AG20443 (cell line): ENCODE data around the gene NEAT1.
A peak's percentile ranks its signal among the peaks of the same experiment; 100 is the strongest.
"Not testable (repeated sequence)": the region's sequence is repeated elsewhere in the genome, so short reads cannot be mapped to it uniquely, and the experiment has no call there.

Experiments used
- DNase-seq: peaks from one replicate; pipeline ENCODE4 v3.0.0; 2012; ENCODE audit warnings: low spot score, mixed read lengths

NEAT1 gene

DNA sequence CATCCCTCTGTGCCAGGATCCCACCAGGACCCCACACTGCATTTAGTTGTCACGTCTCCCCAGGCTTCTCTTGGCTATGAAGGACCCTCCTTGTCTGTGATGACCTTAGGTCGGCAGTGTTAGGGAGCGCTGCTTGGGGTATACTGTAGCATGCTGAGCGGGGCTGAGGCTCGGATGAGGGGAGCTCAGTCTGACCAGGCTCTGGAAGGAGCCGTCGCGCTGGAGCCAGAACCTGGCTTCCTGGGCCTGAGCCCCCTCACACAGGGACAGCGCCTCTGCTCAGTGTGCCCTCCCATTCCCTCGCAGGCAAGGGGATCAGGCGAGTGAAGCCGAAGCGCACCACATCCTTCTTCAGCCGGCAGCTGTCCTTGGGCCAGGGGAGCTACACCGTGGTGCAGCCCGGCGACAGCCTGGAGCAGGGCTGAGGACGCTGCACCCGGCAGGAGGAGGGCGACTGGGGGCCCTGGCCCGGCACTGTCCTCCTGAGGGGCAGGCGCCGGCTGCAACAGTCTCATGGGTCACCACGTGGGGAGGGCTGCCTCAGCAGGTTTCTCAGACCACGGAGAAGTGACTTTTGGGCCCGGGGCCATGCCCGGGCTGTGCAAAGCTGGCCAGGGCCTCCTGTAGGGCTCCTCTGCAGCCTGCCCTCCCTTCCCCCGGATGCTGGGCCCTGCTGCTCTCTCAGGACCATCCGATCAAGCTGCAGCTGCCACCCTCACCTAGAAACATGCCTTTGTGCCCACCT, 11.5 kb upstream of the NEAT1 start:
- no peak for DNase-seq

GRCh38 chr11:65411681-65412070, 10.9 kb upstream of the NEAT1 start:
- DNase-seq, result no peak

GRCh38 chr11:65412271-65413076, 10.1 kb upstream of the NEAT1 start:
- DNase-seq, result no peak

GRCh38 chr11:65413077-65413664, 9.4 kb upstream of the NEAT1 start:
- DNase-seq, result not testable (repeated sequence)

DNA sequence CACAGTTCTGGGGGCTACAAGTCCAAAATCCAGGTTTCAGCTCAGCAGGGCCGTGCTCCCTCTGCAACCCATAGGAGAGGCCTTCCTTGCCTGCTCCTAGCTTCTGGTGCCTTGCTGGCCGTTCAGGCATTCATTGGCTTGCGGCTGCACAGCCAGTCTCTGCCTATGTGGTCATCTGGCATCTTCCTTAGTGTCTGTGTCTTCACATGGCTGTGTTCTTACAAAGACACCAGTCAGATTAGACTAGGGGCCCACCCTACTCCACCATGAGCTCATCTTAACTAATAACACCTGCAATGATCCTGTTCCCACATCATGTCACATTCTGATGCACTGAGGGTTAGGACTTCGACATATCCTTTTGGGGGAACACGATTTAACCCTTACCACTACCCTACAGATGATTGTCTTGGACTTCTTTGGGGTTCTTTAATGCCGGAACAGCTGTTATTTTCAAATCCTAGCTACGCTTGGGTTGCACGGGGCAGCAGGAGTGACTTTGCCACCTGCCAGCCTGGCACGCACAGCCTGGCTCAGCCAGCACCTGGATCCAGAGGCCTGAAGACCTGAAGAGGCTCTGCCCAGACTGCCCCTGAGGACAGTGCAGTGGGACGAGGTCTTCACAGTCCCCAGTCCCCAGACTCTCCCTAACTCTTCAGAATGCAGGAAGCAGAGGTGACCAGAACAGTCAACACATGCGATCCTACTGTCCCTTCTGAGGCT, 7.7 kb upstream of the NEAT1 start:
- DNase-seq, result peak; percentile 69

DNA sequence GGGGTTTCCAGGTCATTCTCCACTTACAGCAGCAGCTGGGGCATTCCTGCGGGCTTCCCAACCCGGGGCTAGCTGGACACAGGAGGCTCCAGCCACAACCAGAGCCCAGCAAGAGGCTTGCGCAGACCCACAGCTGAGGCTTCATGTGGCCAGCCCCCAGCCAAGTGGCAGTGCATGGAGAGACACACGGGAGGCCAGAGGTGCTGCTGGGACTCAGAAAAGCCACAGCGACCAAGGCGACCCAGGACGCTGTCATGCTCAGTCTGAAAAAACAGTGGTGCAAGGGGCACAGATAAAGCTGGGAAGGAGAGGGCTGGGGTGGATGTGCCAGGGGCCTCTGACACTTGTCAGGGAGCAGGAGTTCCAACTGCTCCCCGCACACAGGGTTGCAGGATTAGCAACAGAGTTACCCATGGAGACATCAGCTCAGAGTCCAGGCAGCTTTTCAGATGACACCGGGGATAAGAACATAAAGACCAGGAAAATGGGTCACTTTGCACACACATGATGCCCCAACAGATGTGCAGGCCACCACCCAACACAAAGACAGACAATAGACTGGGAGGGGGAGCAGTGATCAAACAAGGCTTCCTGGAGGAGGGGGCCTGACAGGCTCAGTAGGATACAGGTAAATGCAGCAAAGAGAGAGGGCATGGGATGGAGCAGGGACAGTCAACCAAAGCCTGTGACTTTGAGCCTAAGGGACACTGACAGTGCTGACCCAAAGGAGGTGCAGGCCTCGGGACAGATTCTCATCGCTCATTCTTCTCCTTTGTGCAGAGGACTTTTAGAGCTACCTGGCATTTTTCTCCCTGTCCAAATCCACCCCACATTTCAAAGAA, 6.9 kb upstream of the NEAT1 start:
- DNase-seq, result no peak

GRCh38 chr11:65416341-65416824, 6.2 kb upstream of the NEAT1 start:
- peak; percentile 90 for DNase-seq

DNA sequence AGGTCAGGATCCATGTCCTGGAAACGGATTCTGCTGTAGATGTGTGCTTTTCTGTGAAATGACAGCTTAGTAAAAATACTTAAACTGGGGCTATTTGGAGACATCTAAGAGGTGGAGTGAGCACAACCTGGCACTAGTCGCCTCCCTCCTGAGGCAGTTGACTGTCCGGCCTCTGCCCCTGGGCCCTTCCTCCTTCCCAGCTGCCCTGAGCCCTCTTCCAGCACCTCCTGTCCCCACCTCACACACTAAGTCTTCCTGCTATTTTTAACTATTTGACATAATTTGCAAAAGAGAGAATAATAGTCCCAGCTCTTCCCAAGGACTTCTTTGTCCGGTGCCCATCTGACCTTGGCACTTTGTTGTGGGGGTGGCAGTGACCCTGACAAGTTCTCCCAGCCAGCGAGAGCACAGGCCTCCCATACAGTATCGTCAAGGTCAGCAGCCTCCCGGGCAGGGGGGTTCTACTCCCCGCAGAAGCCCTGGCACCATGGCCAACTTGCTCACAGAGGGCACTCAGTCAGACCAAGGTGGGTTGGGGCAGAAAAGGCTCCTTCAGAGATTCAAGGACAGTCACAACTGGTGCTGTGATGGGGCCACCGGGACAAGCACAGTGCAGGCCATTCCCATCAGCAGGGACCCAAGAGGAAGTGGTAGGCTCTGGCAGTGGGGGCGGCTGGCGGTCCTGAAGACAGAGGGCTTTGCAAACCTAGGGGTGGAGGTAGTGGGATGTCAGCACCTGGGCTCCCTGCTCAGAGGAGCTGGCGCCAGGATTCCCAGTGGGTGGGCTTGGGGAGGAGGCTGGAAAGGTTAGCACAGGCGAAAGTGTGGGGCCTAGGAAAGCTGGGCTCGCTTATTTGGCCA, 5.5 kb upstream of the NEAT1 start:
- DNase-seq, result no peak

GRCh38 chr11:65417702-65418430, 4.7 kb upstream of the NEAT1 start:
- DNase-seq, result peak; percentile 70

- no peak for DNase-seq
Measured at GRCh38 chr11:65418431-65418680, 4.2 kb upstream of the NEAT1 start.

GRCh38 chr11:65418681-65419459, 3.7 kb upstream of the NEAT1 start:
- peak; percentile 84 for DNase-seq

GRCh38 chr11:65419460-65419771, 3.2 kb upstream of the NEAT1 start:
- no peak for DNase-seq

- peak; percentile 70 for DNase-seq
Measured at GRCh38 chr11:65419772-65420481, 2.7 kb upstream of the NEAT1 start.

DNA sequence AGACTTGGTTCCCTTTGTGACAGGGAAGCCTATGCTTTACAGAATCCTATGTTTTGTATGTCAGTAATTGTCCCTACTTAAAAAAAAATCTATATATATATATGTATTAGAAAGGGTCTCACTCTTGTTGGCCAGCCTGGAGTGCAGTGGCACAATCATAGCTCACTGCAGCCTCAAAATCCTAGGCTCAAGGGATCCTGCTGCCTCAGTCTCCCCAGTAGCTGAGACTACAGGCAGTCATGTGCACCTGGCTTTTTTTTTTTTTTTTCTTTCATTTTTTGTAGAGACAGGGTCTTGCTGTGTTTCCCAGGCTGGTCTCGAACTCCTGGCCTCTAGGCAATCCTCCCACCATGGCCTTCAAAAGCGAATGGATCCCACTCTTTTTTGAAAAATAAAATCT, 2.1 kb upstream of the NEAT1 start:
- DNase-seq, result no peak

DNA sequence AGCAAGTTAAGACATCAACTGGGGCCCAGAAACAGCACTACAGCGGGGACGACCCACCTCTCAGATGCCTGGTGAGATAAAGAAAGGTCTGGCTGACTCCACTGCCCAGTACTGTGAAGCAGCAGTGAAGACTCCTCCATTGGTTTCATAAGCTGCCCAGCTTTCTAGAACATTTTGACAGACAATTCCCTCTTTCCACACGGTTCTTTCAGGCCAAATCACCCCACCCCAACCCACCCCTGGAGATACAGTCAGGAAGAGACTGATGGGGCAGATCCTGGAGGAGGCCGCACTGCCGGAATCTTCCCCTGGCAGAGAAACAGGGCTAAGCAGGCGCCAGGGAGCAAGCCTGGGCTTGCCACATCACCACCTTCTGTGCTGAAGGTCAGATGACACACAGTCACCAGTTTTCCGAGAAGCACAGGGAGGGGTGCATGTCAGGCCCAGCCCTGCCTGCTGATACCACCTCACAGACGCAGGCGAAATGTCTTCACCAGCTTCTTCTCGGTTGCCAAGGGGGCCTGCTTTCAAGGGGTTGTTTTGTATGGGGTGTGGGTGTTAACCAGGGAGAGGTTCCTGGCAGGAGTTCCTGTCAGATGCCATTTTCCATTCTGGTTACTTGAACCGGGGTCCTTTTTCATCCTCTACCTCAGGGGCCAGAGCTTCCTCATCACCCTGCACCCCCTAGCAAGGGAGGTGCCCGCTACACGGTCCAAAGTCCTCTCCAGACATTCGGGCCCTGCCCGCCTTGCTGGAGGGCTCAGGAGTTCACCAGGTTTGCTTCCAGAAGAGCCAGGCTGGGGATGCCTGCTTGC, 1.4 kb upstream of the NEAT1 start:
- peak; percentile 83 for DNase-seq

DNA sequence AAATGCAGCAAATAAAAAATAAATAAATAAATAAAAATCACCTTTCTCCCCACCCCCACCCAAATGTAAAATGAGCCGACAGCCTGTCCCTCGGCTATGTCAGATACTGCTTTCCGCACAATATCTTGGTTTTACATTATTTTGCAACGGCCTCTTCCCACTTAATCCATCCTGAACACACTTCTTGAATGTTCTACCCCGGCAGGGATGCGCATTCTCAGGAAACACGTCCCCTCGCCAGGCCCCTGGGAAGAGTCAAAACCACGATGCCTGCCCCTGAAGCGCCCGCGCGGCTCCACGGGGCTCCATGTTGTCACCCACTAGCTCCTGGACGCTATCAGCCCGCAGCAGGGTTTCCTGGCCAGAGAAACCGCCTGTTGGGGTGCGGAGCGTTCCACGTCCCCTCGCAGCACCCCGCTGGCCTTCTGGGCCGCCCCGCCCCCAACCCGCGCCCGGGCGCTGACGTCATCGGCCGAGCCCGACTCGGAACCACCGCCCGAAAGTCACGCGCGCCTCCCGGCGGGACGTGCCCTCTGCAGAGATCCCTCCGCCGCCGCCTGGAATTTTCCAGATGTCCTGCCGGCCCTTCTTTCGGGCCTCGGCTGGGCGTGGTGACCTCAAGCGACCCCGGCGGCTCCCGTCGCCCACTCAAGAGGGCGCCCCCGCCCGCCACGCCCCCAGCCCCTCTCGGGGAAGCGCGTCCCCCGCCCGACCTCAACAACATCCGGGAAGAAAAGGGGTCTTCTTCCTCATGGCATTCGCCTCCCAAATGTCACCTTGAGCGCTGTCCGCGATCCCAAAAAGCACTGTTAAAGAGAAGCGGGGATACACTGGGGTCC, 585 bp upstream of the NEAT1 start:
- DNase-seq, result peak; percentile 86
